Stimulated activated CD4-positive, alpha-beta T cell treated with anti-CD3 and anti-CD28 coated beads, Interleukin-2, amount 100 ng/mL, for 48 hours (primary cell): ENCODE measurements around the gene PLEK.
"Not testable (repeated sequence)": the region's sequence is repeated elsewhere in the genome, so short reads cannot be mapped to it uniquely, and the experiment has no call there.

Experiments
- DNase-seq, 2 donors: peaks; one replicate each; pipeline ENCODE4 v3.0.0-alpha.2; 2020

The PLEK gene

DNA sequence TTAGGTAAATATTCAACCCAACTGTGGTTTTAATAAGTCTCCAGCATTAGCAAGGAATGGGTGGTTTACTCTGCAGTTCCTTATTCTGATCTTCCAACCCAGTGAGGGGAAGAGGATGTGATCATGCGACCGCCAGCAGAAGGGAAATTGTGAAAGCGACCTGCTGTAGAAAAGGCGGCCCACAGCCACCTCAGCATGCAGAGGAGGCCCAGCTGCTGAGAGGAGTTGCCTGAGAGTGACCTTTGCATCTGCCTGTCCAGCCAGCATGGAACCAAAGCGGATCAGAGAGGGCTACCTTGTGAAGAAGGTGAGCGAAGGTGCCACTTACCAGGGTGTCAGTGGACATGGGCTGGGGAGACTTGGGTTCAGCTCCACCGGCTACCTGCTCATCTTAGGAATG lies at the start of gene PLEK:
TSS of gene PLEK (plus strand) at position 196 of the 400 bp plus-strand sequence. CDS start at position 266, 70 bp downstream.
- DNase-seq: no peak

- DNase-seq: no peak
These were observed 49.0 kb upstream of the PLEK start for GRCh38 chr2:68316111-68316510.

DNA sequence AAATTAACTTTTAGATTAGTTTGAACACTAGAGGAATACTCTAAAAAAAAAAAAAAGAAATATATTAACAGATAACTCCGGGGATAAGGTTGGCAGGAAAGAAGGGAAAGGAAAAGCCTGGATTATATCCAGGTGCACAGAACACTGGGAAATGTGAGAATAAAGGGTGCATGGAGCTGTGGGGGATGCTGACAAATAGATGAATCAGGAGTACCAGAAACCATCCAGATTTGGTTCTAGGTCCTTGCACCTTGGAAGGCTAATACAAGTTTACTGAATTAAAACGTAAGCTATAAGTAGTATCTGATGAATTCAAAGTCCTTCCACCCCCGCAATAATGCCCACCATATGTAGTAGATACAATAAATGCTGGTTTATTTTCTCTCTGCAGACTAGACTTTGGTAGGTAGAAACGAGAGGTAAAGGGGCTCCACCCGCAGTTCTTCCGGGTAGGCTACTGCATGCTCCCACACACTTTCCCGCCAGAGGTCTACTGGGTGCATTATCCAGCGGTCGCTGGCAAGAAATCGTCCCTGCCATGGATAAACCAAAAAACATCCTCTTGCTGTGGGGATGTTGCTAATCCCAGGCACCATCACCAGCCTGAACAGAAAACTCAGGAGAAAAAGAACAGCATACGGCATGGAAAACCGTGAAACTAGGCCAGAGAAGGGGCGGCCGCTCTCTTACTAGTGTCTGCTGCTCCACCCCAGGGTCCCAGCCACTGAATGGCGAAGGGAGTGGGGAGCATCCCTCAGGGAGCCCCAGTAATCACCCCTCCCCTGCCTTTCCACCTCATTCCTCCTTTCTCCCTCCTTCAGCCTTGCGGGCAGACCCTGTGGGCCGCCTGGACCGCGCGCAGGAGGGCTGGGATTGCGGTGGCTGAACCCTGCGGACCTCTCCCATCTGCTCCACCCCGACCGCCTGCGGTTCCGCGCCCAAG lies 46.8 kb upstream of the PLEK start:
- no peak for DNase-seq

- no peak for DNase-seq
These were observed 46.1 kb upstream of the PLEK start for GRCh38 chr2:68318914-68319397.

- DNase-seq: no peak
These were observed 45.5 kb upstream of the PLEK start, which contains the start of gene CNRIP1 for GRCh38 chr2:68319398-68320117. TSS of gene CNRIP1 (minus strand) at chr2:68319949. CDS start at chr2:68319400, 549 bp downstream.

- no peak for DNase-seq
These were observed 44.9 kb upstream of the PLEK start for GRCh38 chr2:68320118-68320641.

DNA sequence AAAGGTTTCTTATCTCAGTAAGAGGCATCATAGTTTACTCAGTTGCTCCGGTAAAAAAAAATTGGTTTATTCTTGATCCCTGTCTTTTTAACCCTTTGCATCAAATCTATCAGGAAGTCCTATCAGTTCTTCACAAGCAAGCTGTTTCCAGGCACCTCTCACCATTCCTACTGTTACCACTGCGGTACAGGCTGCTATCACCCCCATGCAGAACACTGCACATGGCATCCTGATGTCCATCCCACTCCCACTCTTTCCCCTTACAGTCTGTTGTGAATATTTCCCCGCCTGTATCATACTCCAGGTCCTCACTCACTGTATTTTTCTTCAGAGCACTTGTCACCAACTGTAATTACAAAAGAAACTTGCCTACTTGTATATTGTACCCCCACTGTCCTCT lies 40.0 kb upstream of the PLEK start:
- no peak for DNase-seq

GRCh38 chr2:68328901-68329300 lies 36.2 kb upstream of the PLEK start:
- DNase-seq: no peak

DNA sequence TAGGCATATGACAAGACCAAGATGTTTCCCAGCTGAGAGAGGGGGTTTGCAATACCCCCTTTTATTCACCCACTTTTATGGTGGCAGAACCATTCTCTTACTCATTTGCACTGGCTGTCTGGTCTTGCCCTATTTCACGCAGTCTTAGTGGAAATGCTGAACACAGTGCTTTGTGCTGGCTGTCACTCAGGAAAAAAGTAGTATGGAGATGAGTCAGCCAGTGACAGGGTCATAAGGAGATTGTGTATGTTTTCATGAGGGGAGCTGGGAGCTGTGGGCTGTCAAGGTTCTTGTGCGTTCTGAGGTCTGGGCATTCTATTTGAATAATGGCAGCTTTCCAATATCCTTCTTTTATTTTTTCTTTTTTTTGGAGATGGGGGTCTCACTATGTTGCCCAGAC lies 34.4 kb upstream of the PLEK start:
- no peak for DNase-seq

GRCh38 chr2:68333009-68333408 lies 32.1 kb upstream of the PLEK start:
- no peak for DNase-seq

GRCh38 chr2:68333931-68334330 lies 31.2 kb upstream of the PLEK start:
- no peak for DNase-seq

DNA sequence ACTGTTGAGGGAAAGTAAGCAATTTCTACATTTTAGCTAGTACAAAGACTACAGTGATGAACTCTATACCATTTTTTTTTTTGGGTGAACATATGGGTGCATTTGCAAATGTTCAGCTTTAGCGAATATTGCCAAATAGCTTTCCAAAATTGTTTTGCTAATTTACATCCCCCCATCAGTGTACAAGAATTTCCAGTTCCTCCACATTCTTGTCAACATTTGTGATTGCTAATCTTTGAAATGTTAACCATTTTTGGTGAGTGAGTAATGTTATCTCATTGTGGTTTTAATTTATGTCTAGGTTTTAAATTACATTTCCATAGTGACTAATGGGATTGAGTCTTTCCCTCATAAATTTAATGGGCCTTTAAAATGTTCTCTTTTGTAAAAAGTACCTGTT lies 28.9 kb upstream of the PLEK start:
- DNase-seq: no peak

DNA sequence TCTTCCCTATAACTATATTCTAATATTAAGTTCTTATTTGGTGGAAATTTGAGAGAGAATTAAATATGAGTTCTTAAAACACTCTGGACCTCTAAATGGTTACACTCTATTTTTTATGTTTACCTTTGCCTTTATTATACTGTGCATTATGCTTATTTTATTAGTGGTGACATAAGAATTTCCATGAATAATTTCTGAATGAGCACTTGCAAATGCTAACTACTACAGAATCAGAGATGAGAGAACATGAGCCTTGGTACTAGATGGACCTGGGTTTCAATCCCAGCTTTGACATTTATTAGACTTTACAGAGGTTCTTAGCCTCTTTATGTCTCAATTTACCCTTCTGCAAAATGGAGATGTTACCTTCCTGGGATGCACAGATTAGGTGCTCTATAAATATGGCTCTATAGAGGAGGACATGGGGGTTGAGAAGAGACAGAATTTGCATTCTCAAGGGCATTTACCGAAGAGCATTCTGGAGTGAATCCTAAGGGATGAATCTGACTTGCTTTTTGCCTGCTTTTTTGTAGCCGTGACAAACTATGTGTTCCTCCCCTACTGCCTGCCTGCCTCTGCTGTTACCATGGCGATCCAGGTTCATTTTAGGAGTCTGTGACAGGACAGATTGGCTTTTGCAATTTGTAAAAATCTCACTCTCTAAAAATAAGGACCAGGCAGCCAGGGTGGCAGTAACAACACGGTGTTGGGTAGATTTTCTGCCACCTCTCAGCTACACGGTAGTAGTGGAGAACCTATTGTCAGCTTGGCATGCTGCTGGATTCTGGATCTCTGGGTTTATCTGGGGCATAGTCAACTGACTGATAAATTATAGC lies 24.6 kb upstream of the PLEK start:
- DNase-seq: no peak

- DNase-seq: no peak
These were observed 24.1 kb upstream of the PLEK start for GRCh38 chr2:68341062-68341329.

DNA sequence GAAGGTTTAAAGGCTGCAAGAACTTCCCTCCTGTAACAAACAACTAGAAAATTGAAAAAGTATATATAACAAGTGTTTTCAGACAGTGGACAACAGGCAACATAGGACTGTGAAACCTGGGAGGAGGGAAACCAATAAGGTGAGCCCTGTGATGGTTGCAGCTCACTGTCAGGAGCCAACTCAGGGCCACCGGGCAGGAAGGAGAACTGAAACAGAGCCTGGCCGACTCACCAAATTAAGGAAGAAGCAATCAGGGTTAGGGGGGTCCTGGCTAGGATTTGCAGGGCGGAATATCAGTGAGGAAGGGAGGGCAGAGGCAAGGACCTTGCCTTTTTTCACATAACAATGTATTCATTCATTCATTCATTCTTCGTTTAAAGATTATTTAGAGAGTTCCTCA lies 23.5 kb upstream of the PLEK start:
- DNase-seq: no peak

DNA sequence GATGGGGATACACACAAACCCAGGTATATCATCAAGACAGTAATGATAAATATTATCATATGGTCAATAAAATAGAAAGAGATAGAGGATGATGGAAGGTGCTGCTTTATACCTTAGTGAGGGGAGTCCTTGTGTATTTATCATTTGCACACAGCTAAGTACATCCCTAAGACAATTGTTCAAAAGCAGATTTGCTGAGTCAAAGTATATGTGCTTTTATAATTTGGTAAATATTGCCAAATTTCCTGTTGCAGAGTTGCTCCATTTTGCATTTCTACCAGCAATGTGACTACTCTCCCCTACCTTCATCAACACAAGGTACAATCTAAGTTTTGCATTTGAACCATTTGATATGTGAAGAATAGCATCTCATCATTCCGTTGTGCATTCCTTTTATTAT lies 22.6 kb upstream of the PLEK start:
- DNase-seq: no peak

GRCh38 chr2:68344031-68344430 lies 21.1 kb upstream of the PLEK start:
- DNase-seq: no peak

GRCh38 chr2:68345129-68345875 lies 19.8 kb upstream of the PLEK start:
- DNase-seq: no peak

- DNase-seq: not testable (repeated sequence)
These were observed 16.0 kb upstream of the PLEK start for GRCh38 chr2:68349091-68349490.

DNA sequence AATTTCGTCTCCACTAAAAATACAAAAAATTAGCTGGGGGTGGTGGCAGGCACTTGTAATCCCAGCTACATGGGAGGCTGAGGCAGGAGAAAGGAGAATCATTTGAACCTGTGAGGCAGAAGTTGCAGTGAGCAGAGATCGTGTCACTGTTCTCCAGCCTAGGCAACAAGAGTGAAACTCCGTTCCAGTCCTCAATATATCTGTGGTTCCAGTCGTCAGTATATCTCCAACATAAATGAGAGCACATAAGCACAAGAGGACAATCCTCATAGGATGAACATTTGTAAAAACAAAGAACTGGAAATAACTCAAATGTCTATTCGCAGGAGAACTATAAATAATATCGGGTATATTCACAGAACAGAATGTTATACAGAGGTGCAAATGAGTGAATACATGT lies 13.1 kb upstream of the PLEK start:
- no peak for DNase-seq

DNA sequence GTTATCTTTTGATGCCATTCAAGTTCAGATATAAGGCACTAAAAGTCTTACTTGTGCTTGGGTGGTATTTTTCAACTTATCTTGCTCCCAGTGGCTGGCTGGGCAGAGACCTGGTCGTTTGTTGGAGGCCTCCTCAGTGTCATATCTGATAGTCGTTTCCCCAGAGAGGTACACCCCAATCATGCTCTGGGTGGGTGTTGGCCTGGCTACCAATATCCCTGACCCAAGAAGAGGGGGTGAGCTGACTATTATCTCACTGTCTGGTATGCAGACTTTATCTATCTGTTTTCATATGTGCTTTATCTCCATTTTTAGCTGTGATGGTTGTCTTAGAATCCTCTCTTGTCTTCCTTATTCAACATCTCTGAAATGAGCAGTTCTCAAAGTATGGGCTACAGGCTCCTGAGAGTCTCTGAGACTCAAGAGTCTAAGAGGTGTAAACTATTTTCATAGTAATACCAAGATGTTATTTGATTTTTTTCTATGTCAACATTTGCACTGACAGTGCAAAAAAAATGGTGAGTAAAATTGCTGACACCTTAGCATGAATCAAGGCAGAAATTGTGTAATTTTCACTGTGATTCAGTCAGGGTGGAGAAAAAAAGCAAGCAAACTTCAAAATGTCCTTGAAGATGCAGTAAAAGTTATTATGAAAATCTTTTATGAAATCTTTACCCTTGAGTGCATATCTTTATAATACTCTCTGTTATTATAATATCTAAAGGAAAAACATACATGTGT lies 12.3 kb upstream of the PLEK start:
- DNase-seq: no peak
